Dermis microvascular lymphatic vessel endothelial cell (primary cell): ENCODE measurements around the gene RPL31. TPM values are rescaled to one million over a fixed set of nuclear protein-coding genes. Genes with fewer than 3 reads are reported as not detected.
A peak's percentile ranks its signal among the peaks of the same experiment; 100 is the strongest.

Source experiments
- DNase-seq, 2 donors: peaks; one replicate each; pipeline versions ENCODE4 v3.0.0 to v3.0.0-alpha.2; 2010; ENCODE audit warnings: low read depth in 2 of 2
- total RNA-seq: library from RNA; depleted of rRNA; stranded (reverse); fragments of >200 nt; gene quantifications from 2 replicates; pipeline ENCODE4 v1.2.1, GENCODE V29; 2014

Gene RPL31
- total RNA-seq = 843 and 902 TPM in 2 replicates

DNA sequence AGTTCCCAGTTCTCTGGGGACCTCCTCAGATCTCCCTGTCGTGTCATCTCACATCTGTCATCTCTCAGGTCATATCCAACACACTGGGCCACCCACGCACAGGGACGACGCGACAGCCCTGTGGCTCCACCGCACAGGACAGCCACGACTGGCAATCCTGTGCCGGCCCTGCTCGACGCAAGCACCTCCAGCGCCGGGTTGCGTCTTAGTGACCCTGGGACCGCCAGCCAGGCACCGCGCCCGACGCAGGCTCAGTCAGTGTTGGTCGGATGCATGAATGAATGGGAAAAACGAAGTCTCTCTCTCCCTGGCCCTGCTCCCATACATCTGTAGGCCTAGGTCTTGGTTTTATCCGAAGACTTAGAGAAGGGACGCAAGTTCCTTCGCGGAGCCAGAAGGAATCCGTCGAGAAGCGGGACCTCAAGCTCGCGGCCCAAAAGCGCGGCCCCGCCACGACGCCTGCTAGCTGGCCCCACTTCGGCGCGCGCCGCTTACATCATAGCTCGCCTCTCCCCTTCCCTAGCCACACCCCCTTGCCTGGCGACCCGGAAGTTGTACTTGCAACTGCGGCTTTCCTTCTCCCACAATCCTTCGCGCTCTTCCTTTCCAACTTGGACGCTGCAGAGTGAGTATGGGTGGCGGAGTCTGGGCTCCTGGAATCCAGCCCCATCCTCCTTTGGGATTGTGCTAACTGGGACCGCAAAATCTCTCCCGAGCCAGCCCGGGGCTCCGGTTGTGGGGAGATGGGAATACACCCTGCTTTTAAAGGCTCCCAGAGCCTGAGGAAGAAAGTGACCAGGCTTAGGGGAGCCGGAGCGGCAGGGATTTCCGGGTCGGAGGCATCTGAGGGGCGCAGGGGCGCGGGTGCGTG, at the start of gene RPL31:
Gene RPL31, plus strand, starts transcription at position 599 of the 871 bp plus-strand sequence. CDS start 413 bp downstream, outside the sequence.
- peak; percentile 94 to 97 for DNase-seq

DNA sequence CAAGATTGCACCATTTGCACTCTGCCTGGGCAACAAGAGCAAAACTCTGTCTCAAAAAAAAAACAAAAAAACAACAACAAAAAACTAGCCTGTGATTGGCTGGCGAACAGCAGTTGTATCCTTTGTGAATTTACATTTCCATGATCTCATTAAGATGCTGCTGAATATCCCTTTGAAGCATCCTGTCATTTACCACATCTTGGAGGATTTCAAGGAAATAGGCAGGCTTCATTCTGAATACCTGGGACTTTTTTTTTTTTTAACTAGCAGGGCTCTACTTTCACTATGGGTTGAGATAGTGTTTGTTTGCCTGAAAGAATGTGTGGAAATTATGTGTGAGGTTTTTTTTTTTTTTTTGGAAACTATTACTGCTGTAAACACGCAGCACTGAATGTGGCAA, 49.6 kb upstream of the RPL31 start:
- no peak for DNase-seq

DNA sequence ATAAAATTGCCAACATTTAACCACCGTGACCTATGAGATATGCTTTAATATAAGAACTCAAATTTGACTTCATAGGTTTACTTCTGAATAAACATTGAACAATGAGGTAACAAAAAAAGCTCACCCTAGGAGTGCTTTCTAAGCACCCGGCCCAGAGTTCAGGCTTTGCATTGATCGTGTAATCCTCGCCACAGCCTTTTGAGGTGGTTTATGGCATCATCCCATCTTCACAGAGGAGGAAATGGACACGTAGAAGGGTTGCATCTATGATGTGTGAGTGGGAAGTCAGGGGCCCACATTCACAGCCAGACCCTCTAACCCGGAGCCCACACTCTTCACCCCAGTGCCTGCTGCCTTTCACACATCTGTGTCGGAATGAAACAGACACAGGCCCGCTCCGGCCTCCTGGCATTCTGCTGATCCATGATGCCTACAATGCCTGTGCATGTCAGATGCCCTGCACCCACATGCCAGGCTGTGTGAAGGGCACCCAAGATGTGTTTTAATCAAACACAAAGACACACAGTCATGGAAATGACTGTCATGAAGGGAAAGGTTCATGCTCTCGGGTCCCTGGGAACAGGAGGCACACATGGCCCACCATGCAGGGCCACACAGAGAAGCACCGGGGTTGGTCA, 48.6 kb upstream of the RPL31 start:
- no peak for DNase-seq

DNA sequence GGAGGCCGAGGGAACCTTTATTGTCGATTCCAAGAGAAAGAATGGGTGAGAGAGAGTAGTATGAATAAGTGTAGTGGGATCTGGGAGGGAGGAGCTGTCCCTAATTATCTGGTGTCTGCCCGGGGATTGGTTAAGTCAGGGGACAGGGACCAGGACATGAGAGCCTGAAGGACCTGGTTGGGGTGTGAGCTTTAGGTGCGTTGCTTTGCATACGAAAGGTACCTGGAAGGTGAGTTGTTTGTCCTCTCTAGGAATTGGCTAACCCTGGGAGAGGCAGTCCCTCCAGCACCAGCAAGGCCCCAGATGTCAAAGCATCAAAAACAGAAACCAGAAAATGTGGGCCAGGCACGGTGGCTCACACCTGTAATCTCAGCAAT, 48.1 kb upstream of the RPL31 start:
- no peak for DNase-seq

DNA sequence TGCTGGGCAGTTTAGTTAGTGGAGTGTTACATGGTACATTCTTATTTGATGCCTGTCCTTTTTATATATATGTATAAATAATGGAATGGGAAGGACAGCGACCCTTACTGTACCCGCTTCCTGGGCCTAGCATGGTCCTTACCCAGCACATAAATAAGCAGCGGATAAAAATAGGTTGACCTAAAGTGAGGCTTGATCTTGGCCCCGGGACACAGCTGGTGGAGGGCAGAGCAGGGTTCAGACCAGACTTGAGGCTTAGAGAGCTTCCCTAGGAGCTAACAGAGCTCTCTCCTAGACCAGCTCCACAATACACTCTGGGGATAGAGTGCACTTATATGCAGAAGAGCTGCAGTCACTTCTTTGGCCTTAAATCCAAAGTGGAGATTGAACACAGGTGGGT, 46.9 kb upstream of the RPL31 start:
- no peak for DNase-seq

DNA sequence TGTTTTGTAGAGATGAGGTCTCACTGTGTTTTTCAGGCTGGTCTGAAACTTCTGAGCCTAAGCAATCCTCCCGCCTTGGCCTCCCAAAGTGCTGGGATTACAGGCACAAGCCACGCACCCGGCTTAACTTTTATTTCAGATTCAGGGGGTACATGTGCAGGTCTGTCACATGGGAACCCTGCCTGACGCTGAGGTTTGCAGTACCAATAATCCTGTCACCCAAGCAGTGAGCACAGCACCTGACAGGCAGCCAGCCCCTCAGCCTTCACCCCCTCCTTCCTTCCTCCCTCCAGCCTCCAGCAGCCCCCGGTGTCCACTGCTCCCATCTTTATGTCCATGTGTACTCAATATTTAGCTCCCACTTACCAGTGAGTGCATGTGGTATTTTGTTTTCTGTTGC, 46.0 kb upstream of the RPL31 start:
- DNase-seq = no peak

DNA sequence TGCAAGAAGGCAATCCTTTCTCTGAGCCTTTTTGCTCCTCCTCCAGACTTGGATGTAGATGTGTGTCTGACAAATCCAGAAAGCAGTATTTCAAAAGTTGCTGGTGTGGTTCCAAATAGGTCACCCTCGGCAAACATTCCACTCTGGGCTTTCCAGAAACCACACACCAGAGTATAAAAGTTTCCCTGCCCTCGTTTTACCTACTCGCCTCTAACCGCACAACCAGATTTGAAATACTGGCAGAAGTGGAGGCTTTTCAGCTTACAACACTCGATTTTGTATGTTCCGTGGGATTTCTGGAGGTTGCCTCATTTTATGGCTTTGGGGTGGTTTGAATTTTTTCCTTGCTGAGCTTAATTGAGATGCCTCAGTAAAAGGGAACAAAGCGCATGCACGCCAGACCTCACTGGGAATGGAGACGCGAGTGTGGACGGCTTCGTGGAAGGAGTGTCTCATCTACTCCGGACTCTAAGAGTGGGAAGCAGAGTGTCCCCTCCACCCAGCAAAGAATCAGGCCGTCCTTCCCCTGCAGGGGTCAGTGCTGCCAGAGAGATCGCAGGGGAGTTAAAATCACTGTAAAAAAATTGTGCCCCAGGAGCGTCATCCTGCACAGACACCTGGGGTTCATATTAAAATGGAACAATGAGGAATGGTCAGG, 44.0 kb upstream of the RPL31 start:
- DNase-seq = no peak

DNA sequence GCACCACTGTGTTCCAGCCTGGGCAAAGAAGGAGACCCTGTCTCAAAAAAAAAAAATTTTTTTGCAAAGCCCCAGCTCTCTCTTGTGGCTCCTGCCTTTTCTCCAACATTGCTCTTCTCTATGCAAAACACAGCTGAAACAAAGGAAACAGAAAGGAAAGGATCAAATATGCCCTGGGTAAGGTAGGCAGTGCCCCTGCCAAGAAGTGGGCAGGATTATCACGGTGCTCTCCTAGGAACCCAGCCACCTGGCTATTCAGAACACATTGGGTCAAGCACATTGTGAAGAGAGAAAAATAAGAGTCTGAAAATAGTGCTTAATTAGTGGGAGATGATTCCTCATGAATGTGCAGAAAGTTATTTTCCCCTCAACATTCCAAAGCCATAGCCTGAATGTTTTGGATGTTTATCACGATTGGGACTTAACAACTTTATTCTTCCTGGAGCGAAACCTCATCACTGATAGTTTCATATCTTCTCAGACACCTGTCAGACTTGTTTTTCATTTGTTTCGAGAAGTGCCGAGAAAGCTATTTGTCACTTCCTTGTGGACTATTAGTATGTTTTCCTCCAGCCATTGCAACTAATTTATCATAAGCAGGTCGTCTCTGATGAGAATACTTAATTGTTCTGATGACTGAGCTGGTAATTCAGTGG, 42.7 kb upstream of the RPL31 start:
- DNase-seq = peak in 1 of 2 donors; percentile 37

DNA sequence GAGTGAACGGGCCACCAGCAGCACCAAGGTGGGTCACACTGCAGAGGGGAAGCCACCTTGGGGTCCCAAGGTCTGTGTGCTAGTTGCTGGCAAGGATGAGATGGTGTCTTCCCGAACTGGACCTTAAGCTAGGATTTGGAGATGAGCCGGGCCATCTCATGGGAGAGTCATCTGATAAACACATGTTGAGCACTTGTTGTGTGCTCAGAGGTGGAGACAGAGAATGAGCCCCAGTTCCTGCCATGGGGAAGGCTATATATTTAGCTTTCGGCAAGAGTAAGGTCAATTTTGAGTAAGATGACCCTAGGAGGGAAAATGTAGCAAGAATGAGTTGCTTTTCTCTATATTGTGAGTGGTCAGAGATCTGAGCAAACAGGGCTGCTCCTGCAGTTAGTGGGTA, 41.4 kb upstream of the RPL31 start:
- no peak for DNase-seq

DNA sequence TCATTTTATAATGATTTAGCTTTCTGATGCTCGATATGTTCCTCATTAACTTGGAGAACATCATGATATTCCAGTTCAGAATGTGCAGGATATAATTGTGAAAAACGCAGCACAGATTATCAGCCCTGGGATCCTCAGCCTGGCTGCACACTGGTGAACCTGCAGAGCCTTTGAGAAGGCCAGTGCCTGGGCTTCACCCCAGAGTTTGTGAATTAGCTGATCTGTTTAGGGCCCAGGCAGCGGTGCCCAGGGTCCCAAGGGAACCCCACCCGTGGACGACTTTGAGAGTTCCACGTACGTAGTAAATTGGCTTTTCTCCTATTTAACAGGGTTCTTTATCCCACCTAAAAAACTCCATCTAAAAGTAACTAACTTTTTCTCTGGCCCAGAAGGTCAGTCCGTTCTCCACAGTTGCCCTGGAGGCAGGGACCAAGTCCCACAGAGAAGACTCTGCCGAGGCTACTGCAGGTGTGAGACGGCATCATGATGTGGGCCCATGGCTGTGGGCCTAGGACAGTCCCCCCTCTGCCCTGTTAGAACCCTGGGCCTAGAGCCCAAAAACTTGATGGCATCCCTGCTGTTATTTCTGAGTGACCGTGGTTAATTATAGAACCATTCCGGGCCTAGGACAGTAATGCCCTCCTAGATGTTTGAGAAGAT, 39.6 kb upstream of the RPL31 start:
- no peak for DNase-seq

DNA sequence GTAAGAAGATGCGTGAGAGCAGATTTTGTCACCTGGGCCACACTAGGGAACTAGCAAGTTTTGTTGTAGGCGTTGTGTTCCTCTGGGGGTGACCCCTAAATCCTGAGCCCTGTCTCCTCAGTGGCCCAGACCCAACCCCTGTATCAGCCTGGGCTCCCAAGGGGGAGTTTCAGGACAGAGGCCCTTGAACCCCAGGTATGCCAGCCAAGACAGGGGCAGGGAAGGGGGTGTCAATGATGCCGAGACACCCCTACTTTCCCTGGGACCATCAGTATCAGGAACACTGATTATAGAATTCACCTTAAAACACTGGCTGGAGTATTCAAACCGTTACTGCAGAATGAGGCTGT, 39.1 kb upstream of the RPL31 start:
- no peak for DNase-seq

DNA sequence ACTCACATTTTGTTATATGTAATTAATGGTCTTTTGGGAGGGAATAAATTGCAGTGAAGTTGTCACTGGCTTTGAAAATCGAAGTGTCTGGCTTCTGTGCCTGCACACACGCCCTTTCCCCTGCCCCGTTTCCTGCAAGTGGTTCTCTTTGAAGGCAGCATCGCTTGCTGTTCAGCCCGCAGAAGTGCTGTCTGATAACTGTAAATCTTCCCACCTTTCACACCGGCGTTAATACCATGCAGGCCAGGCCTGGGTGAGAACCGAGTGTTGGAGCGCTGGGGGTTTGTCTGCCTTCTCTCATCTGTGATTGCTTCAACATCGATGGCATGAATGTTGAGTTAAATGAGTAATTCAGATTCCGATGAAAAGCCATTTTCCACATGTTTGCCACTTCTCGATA, 37.9 kb upstream of the RPL31 start:
- no peak for DNase-seq

DNA sequence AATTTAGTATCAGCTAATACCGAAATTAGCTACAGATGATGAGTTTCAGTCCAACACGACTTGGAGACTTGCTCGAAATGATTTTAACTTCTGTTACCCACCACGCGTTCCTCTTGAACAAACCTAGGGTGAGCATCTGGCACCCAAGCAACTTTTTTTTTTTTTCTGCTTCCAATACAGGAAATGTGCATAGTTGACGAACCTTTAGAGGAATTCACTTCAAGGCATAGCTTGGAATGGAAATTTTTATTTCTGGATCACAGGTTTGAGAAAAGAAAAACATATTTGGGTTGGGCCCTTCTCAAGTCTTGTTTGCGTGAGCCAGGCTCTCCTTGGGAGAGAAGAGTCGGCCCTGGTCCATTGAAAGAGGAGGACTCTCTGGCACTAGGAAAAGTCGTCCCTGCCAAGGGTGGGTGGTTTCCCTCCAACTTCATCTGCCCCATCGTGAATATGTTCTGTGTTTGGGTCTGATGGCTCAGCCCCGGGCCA, 37.4 kb upstream of the RPL31 start:
- DNase-seq = no peak

DNA sequence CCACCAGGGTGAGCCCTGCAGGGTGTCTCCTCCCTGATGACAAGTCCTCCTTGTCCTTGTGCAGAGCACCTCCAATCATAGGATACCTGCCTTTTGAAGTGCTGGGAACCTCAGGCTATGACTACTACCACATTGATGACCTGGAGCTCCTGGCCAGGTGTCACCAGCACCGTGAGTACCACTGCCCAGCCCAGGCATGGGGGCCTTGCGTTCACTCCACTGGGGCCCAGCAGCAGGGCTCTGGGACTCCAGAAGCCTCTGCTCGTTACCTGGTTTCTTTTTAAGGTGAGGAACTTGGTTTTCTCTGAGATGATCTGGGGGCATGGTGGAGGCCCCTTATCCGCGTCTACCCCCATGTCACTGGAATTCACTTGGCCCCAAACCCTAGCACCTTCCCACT, 36.5 kb upstream of the RPL31 start:
- no peak for DNase-seq

DNA sequence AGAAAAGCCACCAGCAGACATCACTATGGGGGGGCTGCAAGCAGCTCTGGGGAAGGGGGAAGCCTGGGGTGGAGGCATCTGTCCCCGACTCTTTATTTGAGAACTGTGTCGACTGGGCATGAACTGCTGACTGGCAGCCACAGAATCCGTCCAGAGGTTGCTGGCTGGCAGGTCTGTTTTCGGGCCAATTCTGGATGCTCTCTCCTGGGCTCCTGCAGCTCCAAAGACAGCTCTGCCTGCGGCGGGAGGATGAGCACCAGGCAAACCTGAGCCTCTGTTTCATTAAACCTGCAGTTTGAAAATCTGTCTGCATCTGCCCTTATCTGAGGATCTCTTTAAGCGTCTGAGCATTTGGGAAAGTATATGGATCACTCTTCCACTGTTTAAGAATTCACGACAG, 34.4 kb upstream of the RPL31 start:
- no peak for DNase-seq

DNA sequence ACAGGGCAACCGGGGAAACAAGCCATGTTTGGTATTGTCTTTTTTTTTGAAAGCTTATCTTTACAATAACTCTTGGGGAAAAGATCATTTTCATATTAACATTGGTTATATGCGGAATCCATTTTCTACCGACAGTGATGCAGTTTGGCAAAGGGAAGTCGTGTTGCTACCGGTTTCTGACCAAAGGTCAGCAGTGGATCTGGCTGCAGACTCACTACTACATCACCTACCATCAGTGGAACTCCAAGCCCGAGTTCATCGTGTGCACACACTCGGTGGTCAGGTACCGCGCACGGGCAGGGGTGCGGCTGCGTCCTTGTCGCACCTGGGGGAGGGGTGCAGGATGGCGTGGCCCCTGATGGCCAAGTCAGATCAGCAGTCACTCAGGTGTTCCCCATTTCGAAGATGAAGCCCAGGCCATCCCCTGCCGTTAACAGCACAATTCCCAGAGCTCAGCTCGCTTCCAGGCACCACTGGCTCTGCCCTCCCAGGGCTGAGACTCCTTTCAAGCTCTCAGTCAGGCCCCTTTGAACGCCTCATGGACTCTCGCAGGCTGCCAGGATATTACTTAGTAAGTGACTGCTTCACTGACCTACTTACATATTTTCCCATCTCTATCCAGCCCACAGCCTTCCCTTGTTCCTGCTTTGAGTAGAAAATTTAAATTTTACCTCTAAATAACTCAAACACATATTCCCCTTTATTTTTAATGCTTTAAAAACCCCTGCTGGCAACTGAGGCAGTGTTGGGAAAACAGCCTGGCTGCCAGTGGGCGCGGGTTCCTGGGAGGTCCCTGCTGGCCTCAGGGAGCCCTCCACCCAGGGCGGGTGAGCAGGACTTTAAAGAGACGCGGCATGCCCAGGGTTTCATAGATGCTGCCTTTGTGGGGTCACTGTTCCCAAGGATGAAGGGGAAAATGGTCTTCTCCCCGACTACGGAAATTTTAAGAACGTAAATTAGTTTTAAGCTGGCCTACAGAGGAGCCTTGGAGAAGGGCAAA, 33.6 kb upstream of the RPL31 start:
- DNase-seq = no peak

DNA sequence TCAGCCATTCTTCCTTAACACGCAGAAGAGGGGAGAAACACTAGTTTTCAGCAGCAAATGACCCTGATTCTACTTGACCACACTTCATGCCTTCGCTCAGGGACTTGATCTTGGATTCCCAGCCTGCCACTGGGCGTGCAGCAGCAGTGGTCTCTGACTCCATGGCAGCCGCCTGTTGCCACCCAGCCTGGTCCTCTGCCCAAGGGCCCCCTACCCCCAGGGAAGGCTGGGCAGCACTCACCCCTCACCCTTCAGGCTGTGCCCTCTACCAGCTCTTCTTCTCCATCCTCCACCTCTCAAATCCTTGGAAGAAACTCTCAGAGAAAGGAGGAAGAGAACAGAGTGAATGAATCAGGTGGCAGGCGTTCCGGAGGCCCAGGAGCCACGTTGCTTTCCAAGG, 32.1 kb upstream of the RPL31 start:
- DNase-seq = no peak

DNA sequence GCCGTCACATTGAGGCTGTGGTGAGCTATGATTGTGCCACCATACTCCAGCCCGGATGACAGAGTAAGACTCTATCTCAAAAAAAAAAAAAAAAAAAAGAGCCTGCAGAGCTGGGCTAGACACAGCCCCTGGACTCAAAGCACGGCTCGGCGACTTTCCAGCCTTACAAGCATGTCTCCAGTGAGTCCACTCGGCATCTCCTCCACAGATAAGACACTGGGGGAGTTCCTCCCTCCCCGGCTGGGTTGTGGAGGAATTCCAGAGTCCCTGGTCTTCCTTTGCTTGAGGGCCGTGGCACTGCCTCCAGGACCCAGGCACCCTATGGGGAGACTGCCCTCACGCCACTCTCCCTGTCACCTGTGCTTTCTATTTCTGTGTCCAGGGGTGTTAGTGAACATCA, 30.9 kb upstream of the RPL31 start:
- DNase-seq = no peak

DNA sequence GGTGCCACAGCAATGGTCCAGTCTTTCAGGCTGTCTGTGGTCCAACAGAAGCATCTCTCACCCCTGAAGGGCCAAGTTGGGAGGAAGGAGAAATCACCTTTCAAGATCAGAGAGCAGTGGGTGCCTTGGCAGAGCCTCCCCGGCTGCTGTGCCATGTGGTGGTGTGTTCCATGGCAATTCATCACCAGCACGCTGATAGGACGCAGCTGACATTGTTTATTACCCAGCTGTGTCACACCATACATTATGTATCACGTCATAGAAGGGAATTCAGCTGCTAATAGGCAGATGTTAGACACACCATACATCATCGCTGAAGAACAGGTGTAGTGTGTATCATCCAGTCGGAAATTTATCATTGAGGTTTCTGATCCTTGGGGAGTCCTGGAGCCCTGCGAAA, 29.6 kb upstream of the RPL31 start:
- no peak for DNase-seq
